NCI-H345 treated with DMSO at 0.1 percent for 48 hours (cell line): ENCODE results near the gene ZNF536.

ENCODE experiments used
- DNase-seq: peaks from one replicate; lab custom pipeline; 2025; ENCODE audit not compliant: unreplicated experiment; lab: John Stamatoyannopoulos, UW

ZNF536 gene

DNA sequence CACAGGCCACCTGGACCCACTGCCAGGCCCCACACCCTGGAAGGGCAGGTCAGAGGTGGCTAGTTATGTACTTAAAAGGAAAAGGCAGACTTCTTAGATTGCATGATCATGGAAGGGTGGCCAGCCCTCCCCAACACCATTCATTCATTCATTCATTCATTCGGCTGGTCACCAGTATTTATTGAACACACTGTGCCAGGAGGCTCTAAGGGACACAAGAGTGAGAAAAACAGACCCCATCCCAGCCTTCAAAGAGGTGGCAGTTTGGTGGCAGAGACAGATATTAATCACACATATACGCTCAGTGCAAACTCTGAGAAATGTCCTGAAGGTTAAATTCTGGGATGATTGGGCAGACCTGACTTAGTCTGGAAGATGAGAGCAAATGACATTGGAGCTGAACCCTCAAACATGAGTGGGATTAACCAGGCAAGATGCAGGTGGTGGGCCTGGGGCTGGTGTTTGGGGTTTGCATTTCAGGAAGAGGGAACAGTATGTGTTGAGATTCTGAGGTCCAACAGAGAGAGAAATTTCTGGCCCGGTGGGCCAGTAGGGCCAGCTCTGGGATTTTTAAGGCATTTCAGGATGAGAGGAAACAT, 147.5 kb downstream of the ZNF536 start:
- DNase-seq = no peak

DNA sequence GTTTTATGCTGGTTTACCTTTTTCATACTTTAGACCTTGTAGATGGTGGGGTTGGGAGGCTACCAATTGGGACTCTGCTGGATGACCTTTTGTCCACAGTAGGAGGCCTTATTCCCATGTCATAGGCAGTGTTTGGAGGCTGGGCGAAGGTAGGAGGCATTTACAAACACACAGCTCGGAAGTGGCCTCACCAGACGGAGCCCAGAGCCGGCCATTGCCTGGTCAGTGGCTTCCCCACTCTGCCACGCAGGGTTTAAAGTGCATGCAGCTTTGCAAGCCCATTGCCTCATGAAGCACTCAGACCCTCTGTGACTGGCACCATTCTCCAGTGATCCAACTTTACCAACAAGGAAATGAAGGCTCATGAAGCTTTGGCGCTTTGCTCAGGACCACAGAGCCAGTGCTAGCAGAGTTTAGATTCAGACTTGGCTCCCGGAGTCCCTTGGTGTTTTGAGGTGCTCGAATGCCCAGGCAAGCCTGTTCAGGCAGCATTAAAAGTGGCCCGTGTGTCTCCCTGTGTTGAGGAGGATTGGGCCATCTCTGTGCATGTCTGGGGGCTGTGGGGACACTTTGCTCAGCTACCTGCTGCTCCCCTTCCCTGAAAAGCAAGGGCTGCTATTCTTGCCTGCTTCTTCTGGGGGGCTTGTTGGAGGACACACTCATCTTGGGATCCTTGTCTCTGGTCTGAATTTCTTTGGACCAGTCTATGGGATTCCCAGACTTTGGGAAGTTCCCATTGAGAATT, 148.7 kb downstream of the ZNF536 start:
- DNase-seq = no peak

DNA sequence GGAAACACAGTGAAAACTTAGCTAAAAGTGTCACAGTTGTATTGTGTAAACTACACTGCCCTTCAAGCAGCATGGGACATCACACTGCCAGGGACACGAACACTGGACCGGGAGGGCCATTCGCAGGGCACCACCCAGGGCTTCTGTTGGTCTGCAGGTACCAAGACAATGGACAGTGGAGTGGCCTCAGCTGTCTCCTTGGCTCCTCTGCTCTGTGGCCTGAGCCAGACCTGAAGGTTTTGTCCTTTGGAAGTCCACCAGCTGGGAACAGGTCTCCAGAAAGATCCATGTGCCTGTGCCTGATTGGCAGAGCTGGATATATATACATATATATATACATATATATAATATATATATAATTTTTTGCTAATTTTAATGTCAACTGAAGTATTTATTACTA, 149.8 kb downstream of the ZNF536 start:
- no peak for DNase-seq

DNA sequence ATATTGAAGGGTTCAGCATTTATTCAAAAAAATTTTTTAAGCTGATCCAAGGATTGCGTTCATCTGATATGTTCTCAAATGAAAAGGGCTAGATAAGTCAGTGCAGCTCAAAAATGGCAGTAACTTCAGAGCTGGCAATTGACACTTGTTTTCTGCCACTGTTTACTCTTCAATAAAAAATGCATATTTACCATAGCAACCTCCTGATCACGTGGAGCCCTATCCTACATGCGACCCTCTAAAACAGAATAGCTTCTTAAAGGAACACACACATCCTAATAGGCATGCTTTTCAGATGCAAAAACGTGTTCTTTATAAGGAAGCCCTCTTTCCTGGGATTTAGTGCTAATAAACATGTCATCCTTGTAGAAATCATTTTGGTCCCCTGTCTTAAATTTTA, 150.2 kb downstream of the ZNF536 start:
- no peak for DNase-seq

- DNase-seq = no peak
These were observed 151.6 kb downstream of the ZNF536 start for GRCh38 chr19:30523791-30524190.

- DNase-seq = no peak
These were observed 153.2 kb downstream of the ZNF536 start for GRCh38 chr19:30525383-30525782.

GRCh38 chr19:30528919-30529318, 156.7 kb downstream of the ZNF536 start:
- no peak for DNase-seq

- no peak for DNase-seq
These were observed 157.7 kb downstream of the ZNF536 start for GRCh38 chr19:30529876-30530275.

GRCh38 chr19:30530751-30531150, 158.6 kb downstream of the ZNF536 start:
- DNase-seq = no peak

- no peak for DNase-seq
These were observed 162.8 kb downstream of the ZNF536 start for GRCh38 chr19:30535011-30535410.

- no peak for DNase-seq
These were observed 164.8 kb downstream of the ZNF536 start for GRCh38 chr19:30536975-30537374.

GRCh38 chr19:30539315-30539714, 167.1 kb downstream of the ZNF536 start:
- DNase-seq = no peak

DNA sequence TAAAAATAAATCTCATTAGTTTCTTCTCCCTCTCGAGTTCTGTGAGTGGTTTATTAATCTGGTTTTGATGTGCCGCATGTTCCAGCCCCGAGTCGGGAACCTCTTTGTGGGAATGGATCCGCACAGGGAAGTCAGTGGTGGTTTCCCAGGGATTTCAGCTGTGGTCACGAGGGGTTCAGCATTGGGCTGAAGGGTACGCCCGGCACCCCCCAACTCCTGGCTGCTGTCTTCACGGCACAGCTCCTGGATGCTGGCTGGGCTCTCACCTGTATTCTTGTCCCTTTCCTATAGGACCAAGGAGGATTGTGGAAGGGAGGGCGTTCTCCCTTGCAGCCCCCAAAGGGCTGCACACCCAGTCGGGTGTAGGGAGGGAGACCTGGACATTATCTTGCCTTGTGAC, 167.8 kb downstream of the ZNF536 start:
- DNase-seq = no peak

- no peak for DNase-seq
These were observed 168.6 kb downstream of the ZNF536 start for GRCh38 chr19:30540761-30541160.

DNA sequence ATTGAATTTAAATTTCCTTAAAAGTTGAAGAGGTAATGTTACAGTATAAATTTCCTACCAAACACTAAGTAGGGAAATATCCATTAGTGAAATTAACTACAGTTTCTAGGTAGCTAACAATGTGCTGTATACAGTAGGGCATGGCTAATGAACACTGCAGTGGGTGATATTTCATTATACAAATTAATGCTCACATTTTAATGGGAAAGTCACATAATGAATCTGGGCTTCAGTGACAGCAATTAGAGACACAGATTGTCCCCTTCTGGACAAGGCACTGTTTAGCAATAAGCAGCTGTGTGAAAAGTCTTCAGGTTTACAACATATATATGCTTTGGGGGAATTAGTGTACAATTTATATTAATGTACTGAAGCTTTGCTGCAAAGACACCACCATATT, 169.4 kb downstream of the ZNF536 start:
- DNase-seq = no peak

- DNase-seq = no peak
These were observed 171.2 kb downstream of the ZNF536 start for GRCh38 chr19:30543243-30543945.

DNA sequence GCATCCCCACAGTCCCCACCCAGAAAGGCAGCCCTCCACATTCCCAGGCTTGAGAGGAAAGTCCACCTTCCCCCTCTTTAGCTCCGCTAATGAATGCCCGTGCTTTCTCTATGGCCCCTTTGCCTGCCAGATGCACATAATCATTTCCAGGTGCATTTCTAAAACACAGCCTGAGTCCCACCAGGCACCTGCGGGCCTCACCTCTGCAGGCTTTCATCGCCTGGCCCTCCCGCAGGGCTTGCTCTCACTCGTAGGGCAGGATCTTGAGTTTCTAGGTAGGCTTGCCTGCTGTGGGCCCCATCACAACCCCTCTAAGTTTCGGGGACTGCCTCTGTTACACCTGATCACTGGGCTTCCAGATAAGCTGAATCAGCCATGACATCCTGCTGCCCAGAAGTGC, 173.6 kb downstream of the ZNF536 start:
- DNase-seq = no peak

DNA sequence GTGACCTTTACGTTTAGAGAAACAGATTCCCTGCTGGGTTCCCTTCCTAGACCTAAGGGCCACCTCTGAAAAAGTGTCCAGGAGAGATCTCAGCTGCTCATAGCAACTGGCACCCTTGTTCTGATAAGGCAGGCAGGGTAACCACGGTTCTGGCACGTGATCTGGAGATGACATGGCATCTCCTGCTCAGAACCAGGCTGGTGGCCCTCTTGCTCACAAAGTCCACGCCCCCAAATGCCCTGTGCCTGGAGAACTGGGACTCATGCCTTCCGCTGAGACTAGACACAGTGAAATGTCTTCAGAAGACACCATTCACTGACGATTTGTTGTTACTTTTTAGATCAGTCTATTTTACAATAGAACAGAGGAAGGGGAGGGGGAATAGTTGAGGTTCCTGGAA, 174.1 kb downstream of the ZNF536 start:
- DNase-seq = no peak

- DNase-seq = no peak
These were observed 175.1 kb downstream of the ZNF536 start for GRCh38 chr19:30547246-30547645.

DNA sequence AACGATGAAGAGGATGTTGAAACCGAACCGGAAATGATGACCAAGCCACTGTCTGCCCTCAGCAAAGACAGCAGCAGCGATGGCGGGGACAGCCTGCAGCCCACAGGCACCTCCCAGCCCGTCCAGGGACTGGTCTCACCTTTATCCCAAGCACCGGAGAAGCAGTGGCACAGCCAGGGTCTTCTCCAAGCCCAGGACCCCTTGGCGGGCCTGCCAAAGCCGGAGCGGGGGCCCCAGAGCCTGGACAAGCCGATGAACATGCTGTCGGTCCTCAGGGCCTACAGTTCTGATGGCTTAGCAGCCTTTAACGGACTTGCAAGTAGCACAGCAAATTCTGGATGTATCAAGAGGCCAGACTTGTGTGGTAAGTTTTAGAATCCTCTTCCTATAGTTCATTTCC, 177.0 kb downstream of the ZNF536 start:
- no peak for DNase-seq

DNA sequence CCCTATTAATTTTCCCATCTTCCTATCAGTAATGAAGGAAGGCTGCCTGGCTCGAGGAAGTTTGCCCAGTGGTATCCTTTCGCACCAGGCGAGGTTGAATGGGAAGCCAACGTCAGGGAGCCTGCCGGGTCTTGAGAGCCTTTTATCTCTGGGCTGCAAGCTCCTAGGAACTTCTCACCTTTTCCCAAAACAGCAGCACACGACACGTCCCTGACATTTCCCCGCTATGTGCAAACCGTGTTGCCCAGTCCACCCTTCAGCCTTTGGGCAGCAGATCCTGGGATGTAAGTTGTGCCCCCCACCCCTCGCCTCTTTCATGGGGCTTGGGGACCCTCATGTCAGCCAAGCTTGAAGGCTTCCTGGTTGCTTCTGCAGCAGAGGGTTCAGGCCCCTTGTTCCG, 179.1 kb downstream of the ZNF536 start:
- no peak for DNase-seq

GRCh38 chr19:30552593-30552992, 180.4 kb downstream of the ZNF536 start:
- DNase-seq = no peak
